ENCODE data around the gene LTO1. TPM values are rescaled to one million over a fixed set of nuclear protein-coding genes. Genes with fewer than 3 reads are reported as not detected.

LTO1 gene
- total RNA-seq, 4 donors from 2014 or later = 15.2 to 69.2 (median 27.2) TPM

DNA sequence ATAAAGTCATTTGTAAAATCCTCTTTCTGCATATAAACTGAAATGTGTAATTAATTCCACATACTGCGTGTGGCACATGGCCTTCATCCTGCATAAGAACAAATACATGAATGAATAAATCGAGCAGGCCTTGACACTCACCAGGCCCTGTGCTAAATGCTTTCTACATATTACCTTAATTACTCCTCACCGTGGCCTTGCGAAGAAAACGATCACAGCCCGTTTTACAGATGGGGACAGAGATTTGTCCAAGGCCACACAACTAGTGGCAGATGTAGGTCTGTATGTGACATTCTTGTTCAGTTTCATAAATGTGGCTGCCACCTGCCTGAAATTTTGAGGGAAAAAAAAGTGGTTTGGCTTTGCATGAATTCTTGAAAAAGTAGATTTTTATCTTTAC, 40.0 kb downstream of the LTO1 start:
- no peak for TF ChIP-seq POLR2A (IDR thresholded peaks at IDR 0.05)
- TF ChIP-seq, protein P1, sequence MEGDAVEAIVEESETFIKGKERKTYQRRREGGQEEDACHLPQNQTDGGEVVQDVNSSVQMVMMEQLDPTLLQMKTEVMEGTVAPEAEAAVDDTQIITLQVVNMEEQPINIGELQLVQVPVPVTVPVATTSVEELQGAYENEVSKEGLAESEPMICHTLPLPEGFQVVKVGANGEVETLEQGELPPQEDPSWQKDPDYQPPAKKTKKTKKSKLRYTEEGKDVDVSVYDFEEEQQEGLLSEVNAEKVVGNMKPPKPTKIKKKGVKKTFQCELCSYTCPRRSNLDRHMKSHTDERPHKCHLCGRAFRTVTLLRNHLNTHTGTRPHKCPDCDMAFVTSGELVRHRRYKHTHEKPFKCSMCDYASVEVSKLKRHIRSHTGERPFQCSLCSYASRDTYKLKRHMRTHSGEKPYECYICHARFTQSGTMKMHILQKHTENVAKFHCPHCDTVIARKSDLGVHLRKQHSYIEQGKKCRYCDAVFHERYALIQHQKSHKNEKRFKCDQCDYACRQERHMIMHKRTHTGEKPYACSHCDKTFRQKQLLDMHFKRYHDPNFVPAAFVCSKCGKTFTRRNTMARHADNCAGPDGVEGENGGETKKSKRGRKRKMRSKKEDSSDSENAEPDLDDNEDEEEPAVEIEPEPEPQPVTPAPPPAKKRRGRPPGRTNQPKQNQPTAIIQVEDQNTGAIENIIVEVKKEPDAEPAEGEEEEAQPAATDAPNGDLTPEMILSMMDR (IDR thresholded peaks at IDR 0.05) = no peak
- H3K4me3 ChIP-seq (ENCODE audit: low read depth, poor library complexity, severe bottlenecking) = no peak overlapping the region
- WGBS, 2 donors = 61 to 80% methylated on average over 6 of the region's 6 CpGs
- intact Hi-C loops (cut with DNase I; ENCODE audit: low total_unique reads) = no loop called here
- no peak for DNase-seq (ENCODE audit: low spot score in 2 of 2)

DNA sequence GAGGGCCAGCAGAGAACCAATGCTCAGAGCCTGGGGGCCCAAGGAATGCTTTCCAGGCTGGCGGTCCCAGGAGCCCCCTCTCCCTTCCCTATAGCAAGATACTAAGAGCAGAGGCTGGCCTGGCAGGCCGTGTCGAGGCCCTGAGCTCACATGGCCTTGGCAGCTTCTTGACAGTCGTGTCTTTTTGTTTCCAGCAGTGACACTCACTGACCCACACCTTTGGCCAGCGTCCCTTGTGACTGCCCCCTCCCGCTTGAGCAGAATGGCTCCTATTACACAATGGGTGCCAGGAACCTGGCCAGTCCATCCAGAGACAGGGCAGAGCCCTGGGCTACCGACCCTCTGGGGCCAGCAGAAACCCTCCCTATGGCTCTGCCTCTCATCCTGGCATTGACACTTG, 40.6 kb downstream of the LTO1 start:
- intact Hi-C loops (cut with DNase I; ENCODE audit: low total_unique reads) = no loop called here
- WGBS, 2 donors = 73 to 88% methylated on average over 7 of the region's 7 CpGs
- TF ChIP-seq POLR2A (IDR thresholded peaks at IDR 0.05) = no peak
- TF ChIP-seq, protein P1 (IDR thresholded peaks at IDR 0.05) = no peak

DNA sequence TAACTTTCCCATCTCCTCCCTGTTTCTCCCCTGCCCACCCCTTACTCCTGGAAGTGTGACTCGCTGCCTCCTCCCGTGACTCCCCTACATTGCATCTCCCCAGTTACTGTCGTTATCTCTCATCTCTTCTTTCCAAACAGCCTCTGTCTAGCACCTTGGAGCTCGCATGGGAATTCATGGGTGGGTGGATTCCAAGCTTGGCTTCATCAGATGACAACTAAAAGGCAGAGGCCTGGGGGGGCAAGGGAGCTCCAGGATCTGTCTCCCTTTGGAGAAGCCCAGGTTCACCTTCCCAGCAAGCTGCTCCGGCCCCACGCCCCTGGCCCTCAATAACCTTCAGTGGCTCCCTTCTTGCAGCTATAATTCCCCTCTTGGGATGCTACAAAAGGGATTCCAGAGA, 41.1 kb downstream of the LTO1 start:
- intact Hi-C loops (cut with DNase I; ENCODE audit: low total_unique reads) = no loop called here
- no peak for DNase-seq (ENCODE audit: low spot score in 2 of 2)

More for the DNA sequence above, 40.6 kb downstream of the LTO1 start:
- DNase-seq (ENCODE audit: low spot score in 2 of 2) = no peak
- H3K4me3 ChIP-seq (ENCODE audit: low read depth, poor library complexity, severe bottlenecking) = no peak overlapping the region

DNA sequence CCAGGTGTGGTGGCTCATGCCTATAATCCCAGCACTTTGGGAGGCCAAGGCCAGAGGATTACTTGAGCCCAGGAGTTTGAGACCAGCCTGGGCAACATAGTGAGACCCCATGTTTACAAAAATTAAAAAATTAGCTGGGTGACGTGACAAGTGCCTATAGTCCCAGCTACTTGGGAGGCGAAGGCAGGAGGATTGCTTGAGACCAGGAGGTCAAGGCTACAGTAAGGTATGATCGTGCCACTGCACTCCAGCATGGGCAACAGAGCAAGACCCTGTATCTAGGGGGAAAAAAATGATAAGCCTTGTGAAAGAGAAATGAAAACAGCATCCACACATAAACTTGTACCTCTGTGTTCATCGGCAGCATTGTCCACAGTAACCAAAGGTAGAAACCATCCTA, 42.3 kb downstream of the LTO1 start:
- 96 to 99% methylated on average over 4 of the region's 4 CpGs for WGBS, 2 donors
- DNase-seq (ENCODE audit: low spot score in 2 of 2) = no peak
- no peak for TF ChIP-seq POLR2A (IDR thresholded peaks at IDR 0.05)
- TF ChIP-seq, protein P1 (IDR thresholded peaks at IDR 0.05) = no peak
- no peak overlapping the region for H3K4me3 ChIP-seq (ENCODE audit: low read depth, poor library complexity, severe bottlenecking)
- intact Hi-C loops (cut with DNase I; ENCODE audit: low total_unique reads) = no loop called here

More for the DNA sequence above, 41.1 kb downstream of the LTO1 start:
- no peak overlapping the region for H3K4me3 ChIP-seq (ENCODE audit: low read depth, poor library complexity, severe bottlenecking)
- TF ChIP-seq, protein P1 (IDR thresholded peaks at IDR 0.05) = no peak
- no peak for TF ChIP-seq POLR2A (IDR thresholded peaks at IDR 0.05)
- 90 to 92% methylated on average over 6 of the region's 6 CpGs for WGBS, 2 donors

DNA sequence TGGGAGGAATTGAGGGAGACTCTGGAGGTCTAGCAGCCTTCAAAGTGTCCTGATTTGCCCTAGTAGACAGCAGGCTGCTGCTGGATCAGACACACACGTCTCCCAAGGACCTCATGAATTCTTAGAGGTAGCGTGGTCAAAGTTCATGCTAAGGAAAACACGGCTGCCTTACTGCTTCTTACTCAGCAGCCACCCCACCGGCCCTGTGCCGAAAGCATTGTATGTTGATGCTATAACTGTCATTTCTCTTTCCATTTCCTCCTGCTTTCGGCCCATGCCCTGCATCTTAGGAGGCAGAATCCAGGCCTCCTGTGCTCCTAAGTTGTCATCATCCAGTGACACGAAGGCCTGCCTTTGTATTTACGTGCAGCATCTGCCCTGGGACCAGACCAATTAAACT, 44.7 kb downstream of the LTO1 start:
- no peak overlapping the region for H3K4me3 ChIP-seq (ENCODE audit: low read depth, poor library complexity, severe bottlenecking)
- whole genome bisulfite sequencing, 2 donors = 90 to 94% methylated on average over 8 of the region's 8 CpGs
- DNase-seq (ENCODE audit: low spot score in 2 of 2) = peak in 1 of 2 donors; percentile 76
- intact Hi-C loops (cut with DNase I; ENCODE audit: low total_unique reads) = no loop called here
- TF ChIP-seq, protein P1 (IDR thresholded peaks at IDR 0.05) = no peak
- TF ChIP-seq POLR2A (IDR thresholded peaks at IDR 0.05) = no peak

DNA sequence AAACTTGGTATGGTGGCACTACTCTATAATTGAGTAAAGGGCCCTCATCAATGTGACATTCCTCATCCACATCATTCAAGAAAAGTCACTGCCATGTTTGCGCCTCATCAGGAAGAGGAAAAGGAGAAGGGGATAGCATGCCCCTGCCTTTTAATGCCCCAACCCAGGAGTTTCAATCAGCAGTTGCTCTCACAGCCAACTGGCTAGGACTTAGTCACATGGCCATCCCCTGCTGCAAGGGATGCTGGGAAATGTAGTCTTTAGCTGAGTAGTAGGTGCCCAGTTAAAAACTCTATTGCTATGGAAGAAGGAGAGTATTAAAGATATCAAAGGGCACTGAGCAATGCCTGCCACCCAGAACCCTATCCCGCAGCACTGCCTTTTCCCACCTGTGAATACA, 45.1 kb downstream of the LTO1 start:
- no peak overlapping the region for H3K4me3 ChIP-seq (ENCODE audit: low read depth, poor library complexity, severe bottlenecking)
- intact Hi-C loops (cut with DNase I; ENCODE audit: low total_unique reads) = no loop called here
- TF ChIP-seq, protein P1 (IDR thresholded peaks at IDR 0.05) = no peak
- no peak for TF ChIP-seq POLR2A (IDR thresholded peaks at IDR 0.05)
- WGBS, 2 donors = 94 to 97% methylated on average over 2 of the region's 2 CpGs
- DNase-seq (ENCODE audit: low spot score in 2 of 2) = no peak

All from lower leg skin (tissue), 4 donors.